Hematopoietic multipotent progenitor cell treated with erythropoietin and hydrocortisone succinate and interleukin-3 and kit ligand, for 15 days (in vitro differentiated cells): ENCODE results near the gene CYB5D1.
"Not testable (repeated sequence)": the region's sequence is repeated elsewhere in the genome, so short reads cannot be mapped to it uniquely, and the experiment has no call there.

Source experiments
- DNase-seq: peaks from one replicate; pipeline ENCODE4 v3.0.0-alpha.2; 2015; ENCODE audit warnings: low spot score

CYB5D1 gene

DNA sequence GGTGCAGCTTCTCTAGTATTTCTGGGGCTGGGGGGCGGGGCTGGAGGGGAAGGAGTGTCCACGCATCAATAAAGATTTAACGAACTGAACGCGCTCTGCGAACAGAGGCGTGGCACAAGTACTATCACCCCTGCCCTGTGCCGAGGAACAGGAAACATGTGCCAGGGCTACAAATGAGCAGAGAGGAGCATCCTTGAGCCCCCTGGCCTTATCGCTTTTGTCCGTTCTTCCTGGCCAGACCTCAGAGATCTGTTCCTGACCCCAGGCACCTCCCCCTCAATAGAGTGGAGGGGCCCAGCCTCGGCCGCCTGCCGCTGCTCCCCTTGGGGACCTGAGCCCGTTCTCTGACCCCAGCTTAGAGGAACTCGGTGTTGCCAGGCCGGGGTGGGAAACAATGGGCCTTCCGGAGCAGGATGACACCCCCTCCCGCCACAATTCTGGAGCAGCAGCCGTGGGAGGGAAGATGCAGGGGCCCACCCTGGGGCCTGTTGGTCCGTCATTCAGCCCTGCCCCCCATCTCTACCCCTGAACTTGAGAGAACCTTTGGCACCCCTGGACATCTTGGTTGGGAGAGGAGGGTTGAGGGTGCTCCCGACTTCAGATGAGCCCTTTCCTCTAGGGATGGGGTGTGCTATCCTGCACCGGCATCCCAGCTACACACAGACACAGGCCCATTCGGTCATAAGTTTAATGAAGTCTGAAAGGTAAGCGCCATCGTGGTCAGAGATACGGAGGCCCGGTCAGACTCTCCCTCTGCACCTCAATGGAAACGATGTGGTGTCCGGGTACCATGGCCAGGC, 1.6 kb upstream of the CYB5D1 start:
- DNase-seq = peak; percentile 54

DNA sequence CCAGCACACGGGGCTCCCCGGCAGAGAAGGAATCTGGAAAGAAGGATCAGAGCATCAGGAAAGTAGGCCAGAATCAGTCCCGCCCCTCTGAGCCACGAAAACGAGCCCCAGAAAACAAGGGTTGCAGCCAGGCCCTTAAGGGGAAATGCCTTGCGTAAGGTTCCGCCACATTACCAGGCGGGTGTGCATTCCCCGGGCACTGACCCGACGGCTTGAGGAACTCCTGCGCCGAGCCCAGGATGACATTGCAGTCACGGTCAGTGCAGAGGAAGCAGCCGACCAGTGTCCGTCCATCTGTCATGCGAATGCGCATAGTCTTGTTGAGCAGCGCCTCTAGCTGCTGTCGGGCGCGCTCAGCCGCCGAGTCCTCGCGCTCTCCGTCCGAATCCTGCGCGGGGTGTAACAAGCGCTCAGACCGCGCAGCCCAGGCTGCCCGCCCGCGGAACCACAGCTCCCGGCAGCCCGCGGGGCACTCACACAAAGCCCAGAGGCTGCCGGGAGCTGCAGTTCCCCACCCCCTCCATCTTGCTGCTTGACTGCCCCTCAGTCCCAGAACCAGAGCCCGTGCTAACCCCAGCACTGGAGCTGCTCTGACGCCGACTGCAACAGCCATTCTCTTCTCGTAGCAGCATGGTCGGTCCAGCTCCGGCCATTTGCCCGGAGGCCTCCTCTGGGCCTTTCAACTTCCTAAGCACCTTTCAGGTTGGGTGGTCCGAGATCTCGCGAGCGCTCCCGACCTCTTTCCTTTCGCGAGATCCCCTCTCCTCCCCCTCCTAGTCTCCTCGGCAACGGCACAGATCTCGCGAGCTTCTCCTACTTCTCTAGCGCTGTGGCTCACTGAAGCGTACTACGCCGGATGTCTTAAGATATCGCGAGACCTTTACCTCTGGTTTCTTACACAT, 741 bp upstream of the CYB5D1 start, which contains the start of gene NAA38:
NAA38 (minus strand) TSS at position 749 of the 902 bp plus-strand sequence; CDS start at position 653, 96 bp downstream.
- DNase-seq = peak; percentile 97

DNA sequence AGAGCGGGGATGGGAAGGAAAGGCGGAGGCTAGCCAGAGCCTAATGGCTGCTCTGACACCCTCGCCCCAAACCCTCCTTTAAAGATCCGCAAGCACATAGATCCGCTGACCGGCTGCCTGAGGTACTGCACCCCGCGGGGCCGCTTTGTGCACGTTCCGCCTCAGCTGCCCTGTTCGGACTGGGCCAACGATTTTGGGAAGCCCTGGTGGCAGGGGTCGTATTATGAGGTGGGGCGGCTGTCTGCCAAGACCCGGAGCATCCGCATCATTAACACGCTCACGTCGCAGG, 663 bp downstream of the CYB5D1 start:
- DNase-seq = peak; percentile 53

DNA sequence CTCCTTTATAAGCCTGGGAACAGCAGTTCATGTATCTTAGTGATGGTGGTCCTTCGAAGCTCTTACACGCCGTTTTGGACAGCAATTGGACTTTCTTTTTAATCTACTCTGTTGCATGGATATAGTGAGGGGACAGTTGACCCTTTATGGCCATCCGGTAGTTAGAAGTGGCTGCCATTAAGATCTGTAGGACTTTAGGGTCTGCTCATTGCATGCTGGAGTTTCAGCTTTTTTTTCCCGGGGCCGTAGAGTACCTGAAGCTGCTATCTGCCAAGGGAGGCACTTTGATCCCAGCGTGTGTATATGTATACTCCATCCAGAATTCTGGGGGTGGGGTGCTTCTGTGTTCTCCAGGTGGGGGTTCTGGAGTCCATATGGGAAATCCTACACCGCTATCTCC, 1.2 kb downstream of the CYB5D1 start:
- DNase-seq = no peak

DNA sequence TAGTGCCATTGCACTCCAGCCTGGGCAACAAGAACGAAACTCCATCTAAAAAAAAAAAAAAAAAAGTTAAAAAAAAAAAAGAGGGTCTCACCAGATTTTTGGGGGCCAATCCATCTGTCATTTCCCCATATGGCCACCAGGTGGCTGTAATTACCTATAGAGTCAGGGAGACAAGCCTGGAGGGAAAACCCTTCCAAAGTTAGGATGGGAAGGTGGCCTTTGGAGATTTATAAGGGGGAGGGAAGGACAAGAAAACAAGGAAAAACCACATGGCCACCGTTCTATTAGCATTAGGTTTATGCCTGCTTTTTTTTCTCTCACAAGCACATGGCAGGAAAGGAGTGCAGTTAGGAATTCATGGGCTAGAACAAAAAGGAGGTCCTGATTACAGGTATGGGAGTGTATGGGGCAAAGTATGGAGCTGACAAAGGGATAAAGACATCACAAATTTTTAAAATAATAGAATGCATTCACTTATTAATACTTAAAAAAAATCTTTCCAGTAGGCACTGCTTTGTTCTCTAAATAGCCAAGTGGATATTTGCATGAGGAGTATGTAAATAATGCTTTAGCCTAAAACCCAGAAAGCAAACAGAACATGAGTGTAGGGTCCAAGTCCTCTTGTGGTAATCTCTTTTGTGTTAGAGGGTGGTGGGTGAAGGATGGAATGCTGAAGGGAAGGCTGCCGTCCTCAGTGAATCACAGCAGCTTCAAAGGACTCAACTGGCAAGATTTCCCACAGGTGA, 5.1 kb downstream of the CYB5D1 start:
- DNase-seq = peak; percentile 69

DNA sequence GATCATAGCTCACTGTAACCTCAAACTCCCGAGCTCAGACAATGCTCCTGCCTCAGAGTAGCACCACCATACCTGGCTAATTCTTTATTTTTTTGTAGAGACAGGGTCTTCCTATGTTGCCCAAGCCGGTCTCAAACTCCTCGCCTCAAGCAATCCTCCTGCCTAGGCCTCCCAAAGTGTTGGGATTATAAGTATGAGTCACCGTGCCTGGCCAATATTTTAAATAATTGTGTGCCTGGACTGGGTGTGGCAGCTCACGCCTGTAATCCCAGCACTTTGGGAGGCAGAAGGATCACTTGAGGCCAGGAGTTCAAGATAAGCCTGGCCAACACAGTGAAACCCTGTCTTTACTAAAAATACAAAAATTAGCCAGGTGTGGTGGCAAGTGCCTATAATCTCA, 6.6 kb downstream of the CYB5D1 start:
- not testable (repeated sequence) for DNase-seq

DNA sequence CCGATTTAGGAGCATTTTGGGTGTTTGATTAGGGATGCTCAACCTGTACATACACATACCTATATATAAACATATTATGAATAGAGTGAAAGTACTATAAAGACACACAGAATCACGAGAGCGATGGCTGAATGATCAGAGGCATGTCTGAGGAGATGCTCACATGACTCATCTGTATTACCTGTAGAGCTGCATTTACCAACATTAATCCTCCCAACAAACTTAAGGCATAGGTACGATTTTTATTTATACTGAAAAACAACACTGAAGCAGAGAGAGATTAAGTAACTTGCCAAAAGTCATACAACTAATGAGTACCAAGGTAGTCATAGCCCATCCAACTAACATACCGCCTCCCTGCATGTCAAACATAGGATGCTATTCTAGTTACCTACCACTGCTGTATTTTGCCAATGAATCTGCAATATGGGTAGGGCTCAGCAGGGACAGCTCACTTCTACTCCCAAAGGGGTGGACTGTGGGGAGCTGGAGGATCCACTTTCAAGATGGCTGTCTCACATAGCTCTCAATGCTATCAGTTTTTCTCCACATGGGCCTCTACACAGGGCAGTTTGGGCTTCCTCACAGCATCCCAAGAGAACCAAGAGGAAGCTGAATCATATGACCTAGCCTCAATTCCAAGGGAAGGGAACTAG, 7.3 kb downstream of the CYB5D1 start:
- no peak for DNase-seq

DNA sequence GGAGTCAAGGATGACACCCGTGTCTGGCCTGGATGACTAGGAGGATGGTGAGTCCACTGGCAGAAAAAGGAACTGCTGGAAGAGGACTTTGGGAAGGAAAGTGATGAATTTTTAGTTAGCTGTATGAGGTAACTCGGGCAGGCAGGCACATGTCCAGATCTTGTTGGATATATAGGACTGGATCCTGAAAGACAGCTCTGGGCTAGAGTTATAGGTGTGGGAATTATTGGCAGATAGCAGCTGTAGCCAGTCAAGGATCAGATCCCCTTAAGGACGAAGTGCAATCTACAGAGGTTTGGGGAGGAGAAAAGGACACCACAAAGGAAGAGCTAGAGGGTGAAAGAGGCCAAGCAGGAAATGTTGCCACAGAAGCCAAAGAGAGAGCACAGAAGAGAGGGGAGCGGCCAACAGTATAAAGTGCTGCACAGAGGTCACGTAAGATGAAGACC, 10.1 kb downstream of the CYB5D1 start:
- no peak for DNase-seq

DNA sequence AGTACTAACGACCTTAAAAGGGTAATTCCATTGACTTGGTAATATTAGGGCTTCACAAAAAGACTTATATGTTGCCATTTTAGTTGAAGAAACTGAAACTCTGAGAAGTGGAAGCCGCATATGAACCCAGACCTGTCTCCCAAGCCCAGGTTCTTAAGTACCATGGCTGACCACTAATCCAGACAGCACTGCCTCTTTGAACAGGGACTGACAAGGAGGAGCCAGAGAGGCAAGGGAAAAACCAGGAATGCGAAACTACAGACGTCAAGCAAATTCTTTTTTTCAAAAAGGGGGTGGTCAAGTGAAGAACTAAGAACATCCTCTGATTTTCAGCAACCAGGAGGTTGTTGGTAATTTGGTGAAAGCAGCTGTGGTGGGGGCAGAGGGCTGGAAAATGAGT, 15.2 kb downstream of the CYB5D1 start:
- DNase-seq = no peak

DNA sequence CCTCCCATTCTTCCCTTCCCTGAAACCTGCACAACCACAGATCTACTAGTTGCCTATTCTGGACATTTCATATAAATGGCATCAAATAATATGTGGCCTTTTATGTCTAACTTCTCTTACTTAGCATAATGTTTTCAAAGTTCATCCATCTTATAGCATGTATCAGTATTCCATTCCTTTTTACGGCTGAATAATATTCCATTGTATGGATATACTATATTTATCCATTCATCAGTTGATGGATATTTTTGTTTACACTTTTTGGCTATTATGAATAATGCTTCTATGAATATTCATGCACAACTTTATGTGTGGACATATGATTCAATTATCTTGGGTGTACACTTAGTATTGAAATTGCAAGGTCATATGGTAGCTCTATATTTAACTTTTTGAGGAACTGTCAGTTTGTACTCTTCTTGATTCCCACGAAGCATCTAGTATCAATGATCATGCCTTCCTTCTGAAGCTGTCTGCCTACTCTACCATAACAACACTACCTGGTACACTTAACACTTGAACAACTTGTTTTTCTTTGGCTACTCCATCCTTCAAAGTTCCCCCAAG, 18.1 kb downstream of the CYB5D1 start:
- DNase-seq = no peak

DNA sequence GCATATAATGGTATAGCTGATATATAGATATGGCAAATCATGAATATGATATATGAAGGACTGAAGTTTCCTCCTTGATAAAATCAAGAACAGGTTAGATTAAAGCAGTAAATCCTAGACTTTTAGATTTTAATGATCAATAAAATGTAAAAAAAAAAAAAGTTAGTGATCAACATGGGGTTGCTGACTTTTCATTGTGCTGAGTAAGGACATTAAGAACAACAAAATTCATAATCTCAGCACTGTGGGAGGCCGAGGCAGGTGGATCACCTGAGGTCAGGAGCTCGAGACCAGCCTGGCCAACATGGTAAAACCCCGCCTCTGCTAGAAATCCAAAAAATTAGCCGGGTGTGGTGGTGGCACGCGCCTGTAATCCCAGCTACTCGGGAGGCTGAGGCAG, 20.4 kb downstream of the CYB5D1 start:
- DNase-seq = no peak

DNA sequence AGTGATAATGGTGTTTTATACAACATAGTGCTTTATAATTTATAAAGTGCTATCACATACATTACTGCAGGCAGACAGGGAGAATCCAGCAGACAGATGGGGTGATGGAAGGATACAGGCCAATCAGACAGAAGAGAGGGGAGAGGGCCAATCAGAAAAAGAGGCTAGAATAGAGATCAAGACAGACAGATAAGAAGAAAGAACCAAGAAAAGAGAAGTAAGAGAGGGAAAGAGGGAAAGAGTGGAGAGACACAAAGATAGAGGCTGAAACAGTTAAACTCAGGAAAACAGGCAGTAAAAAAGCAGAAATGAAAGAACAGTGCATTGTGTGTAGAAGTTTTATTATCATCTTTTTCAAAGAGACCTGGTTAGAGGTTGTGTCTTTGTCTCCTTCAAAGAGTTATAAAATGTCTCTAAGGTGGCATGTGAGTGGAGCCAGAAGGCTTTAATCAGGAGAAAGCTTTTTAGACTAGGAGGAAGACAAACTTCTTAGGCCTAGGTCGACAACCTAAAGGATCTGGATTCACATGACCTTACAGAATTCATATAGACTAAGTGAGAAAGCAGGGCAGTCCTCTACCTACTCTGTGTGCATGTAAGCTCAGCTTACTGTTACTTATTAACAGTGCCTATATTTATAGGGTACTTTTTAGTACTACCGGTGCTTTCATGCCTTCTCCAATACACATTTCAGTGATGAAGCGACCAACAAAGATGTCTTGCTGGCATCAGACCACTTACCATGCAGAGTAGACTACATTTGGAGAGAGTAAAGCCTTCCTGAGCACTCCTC, 22.5 kb downstream of the CYB5D1 start:
- DNase-seq = no peak

DNA sequence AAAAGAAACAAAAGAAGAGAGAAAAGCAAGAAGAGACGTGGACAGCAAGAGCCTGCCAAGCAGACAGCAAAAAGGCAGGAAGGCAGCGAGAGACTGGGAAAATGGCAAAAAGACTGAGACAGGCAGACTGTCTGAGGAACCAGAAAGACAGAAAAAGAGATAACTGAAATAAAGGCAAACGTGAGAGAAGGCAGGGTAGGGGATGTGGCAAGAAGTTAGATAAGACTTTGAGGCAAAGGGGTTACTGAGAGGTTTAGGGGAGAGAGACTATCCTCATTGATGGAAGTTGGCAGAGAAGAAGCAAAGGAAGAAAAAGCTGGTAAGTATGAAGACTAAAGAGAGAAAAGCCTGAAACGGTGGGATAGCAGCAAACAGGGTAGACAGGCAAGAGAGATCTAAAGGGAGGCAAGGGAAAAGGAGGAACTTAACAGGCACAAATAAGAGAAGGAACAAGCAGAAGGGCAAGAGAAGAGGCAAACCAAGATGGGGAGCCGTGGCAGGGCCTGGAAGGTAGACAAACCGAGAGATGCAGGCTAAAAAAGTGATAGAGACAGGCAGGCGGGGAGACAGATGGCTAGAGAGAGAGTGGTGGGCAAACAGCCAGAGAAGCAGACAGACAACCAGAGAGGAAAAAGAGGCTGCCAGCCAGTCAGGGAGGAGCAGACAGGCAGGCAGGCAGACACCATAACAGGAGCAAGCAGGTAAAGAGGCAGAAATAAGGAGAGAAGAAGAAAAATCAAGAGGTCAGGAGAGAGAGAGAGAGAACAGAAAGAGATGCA, 23.7 kb downstream of the CYB5D1 start:
- DNase-seq = peak; percentile 38

DNA sequence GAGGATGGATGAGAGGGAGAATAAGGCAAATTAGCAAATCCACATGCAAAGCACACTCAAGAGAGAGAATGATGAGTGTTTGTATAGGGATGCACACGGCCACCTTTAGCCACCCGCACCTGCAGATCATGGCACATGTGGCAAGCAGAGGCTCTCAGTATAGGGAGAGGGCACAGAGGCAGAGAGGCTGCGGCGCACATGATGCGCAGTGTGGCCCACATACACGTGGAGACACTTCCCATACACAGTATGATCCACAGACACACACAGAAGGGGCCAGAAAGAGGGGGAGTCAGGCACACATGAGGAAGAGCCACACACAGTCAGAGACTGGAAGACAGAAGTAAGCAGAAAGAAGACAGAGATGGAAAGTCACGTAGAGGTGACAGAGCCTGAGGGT, 24.3 kb downstream of the CYB5D1 start:
- DNase-seq = no peak

DNA sequence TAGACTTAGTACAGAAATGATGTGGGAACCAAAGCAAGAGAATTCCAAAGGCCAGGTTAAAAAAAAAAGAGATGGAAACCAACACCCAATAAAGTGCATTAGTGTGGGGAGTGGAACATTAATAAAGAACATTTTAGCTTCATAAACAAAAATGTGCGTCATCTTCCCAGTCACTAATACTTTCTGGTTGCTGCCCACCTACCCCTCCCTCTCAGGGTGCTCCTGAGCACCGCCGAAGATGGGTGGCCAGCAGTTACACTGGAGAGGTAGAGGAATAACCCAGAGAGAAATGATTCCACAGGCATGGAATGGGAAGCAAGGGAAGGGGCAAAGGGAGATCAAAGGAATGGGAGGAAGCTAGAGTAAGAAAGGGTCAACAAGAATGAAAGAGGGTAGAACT, 24.8 kb downstream of the CYB5D1 start:
- no peak for DNase-seq

DNA sequence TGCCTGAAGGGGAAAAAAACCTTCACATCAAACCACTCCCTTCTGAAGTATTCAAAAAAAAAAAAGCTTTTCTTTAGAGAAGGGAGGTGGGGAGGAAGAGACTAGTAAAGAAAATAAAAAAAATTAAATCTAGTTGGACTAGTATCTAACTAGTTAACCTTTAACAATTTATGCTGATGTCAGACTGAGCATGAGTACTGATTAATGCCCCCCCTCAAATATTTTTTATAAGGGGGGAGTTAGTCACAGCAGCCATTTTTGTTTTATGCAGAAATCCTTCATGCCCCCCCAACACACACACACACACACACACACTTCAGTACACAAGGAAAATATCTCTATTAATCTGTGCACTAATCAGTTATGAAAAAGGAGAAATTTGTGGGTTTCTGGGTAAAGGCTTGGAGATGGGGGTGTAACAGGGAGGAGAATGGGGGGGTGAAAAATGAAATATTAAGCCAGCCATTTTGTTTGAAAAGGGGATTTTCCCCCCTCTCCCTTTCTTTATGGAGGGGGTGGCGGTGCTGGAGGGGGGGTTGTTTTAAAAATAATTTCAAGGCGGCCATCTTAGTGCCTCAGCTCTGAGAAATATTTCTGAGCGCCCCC, 26.1 kb downstream of the CYB5D1 start:
- DNase-seq = no peak

DNA sequence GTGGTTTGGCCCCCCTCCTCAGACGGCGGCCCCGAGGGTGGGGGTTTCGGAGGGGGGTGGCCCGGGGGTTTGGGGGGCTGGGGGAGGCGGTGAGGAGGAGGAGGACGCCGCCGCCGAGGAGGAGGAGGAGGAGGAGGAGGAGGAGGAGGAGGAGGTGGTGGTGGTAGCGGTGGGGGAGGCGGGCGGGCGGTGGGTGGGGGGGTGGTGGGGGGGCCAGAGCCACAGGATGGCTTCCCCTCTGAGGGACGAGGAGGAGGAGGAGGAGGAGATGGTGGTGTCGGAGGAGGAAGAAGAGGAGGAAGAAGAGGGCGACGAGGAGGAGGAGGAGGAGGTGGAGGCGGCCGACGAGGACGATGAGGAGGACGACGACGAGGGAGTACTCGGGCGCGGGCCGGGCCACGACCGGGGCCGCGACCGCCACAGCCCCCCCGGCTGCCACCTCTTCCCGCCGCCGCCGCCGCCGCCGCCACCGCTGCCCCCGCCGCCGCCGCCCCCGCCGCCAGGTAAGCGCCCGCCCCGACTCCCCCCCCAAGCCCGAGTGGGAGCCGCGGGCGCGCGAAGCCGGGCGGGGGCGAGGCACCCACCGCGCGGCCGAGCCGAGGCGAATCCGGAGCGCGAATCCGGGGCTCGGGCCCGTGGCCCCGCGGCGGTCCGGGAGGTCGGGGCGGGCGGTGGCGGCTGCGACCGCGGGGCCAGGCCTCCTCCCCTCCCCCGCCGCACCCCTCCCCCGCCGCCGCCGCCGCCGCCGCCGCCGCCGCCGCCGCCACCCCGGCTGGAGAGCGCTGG, 27.0 kb downstream of the CYB5D1 start:
- DNase-seq = no peak

DNA sequence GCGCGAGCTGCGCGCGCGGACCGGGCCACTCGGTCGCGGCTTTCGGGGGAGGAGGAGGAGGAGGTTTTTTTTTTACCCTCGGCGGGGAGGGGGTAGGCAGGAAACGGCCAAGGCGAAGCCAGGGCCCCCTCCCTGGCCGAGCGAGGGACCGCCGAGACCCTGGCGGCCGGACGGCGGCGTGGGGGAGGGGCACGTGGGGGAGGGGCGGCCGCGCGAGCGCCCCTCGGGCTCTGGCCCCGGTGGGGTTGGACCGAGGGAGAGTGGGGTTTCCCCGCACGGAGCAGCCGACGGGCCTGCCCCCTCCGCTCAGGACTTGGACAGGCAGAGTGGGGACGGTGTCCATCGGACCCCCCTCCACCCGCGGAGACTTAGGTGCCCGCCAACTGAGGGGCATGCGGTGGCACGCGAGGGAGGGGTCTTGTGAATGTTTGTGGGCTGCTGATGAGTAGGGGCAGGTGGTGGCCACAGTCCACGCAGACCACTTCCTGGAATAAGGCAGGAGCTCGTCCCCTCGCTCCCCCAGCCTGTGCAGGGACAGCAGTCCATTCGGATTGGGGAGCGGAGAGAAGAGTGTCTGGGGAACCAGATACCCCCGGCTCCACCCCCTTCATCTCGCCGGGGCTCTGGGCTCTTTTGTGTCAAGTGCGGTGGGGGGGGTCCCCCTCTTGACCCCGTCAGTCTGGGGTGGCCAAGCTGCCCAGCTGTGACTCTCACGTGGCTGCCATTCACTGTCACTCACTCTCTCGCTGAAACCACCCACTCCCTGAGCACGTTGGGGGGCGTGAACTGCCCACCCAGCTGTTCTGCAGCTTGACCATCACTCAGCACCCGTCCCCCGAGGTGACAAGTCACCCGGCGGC, 27.8 kb downstream of the CYB5D1 start:
- no peak for DNase-seq
